Body of pancreas (tissue), 4 donors: Measurements from ENCODE around the gene FAM200C. TPM values are rescaled to one million over a fixed set of nuclear protein-coding genes. Genes with fewer than 3 reads are reported as not detected.

ENCODE experiments used
- ATAC-seq: fragments of 150-250 bp; one replicate; pipeline ENCODE4 v1.9.1; 2016
- DNase-seq, 4 donors: peaks; one replicate each; pipeline ENCODE4 v3.0.0-alpha.2; 2019
- H3K27ac ChIP-seq, 4 donors: fragments of 200-600 bp; sonication (generic); 1 replicate in 3 of 4; 2 replicates in 1 of 4; pipeline versions ENCODE4 v1.5.1 to v1.6.1; 2016 to 2019; ENCODE audit warnings: mild to moderate bottlenecking in 1 of 4, mixed read lengths in 1 of 4, moderate library complexity in 1 of 4
- H3K27me3 ChIP-seq, 2 donors: fragments of 200-600 bp; sonication (generic); one replicate each; pipeline ENCODE4 v1.6.0; 2016; ENCODE audit warnings: mild to moderate bottlenecking in 1 of 2
- H3K36me3 ChIP-seq, 2 donors: fragments of 200-600 bp; sonication (generic); replicated peaks in 1 of 2; 2 replicates each; pipeline ENCODE4 v1.5.1; 2016; ENCODE audit warnings: low read depth in 2 of 2; ENCODE audit not compliant: insufficient read depth in 1 of 2
- H3K4me1 ChIP-seq: fragments of 200-600 bp; sonication (generic); one replicate; pipeline ENCODE4 v1.6.0; 2016
- H3K4me3 ChIP-seq, 2 donors: fragments of 200-600 bp; sonication (generic); 1 replicate in 1 of 2; 2 replicates in 1 of 2; pipeline ENCODE4 v1.5.1; 2016 to 2019
- H3K9me3 ChIP-seq, 3 donors: fragments of 200-600 bp; sonication (generic); 1 replicate in 2 of 3; 2 replicates in 1 of 3; pipeline ENCODE4 v1.5.1; 2016
- POLR2A ChIP-seq, 3 donors: fragments of 450-650 bp; IDR thresholded peaks; one replicate each; pipeline ENCODE4 v1.6.1; 2016; ENCODE audit warnings: antibody characterized with exemption in 3 of 3, mild to moderate bottlenecking in 2 of 3
- WGBS, 2 donors: methylation state at CpG; one replicate each; pipeline ENCODE4 v1.1.5; 2017; 5-methylcytosine and 5-hydroxymethylcytosine counted together
- intact Hi-C: fragments of 100-400 bp; cut with DNase I; formaldehyde crosslinking; loops from one replicate; pipeline ENCODE4 v1.15.1; 2023
- total RNA-seq, 2 donors: library from RNA; depleted of rRNA; stranded (reverse); fragments of >200 nt; gene quantifications; one replicate each; pipeline ENCODE4 v1.1.0, GENCODE V29; 2016
- TF ChIP-seq, protein P1 (sequence below), 7 experiments: fragments of 450-650 bp in 4 of 7; fragments of 200-600 bp in 3 of 7; sonication (generic) in 3 of 7; IDR thresholded peaks; one replicate each; pipeline ENCODE4 v1.5.1; 2016 to 2019; ENCODE audit warnings: antibody characterized with exemption in 7 of 7

Gene FAM200C
- total RNA-seq, 2 donors from 2014 or later, result 4.6 to 6.0 TPM

DNA sequence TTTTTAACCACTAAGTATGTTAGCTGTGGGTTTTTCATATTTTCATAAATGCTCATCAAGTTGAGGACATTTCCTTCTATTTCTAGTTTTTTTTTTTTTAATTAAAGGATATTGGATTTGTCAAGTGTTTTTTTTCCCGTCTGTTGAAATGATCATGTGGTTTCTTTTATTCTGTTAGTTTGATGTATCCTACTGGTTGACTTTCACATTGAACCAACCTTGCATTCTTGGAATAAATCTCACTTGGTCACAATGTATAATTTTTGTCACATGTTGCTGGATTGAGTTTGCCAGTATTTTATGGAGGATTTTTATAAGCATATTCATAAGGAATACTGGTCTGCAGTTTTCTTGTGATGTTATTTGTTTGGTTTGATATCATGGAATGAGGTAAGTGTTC lies 12.4 kb downstream of the FAM200C start:
- intact Hi-C loops, result no loop called here
- DNase-seq, result no peak
- ATAC-seq, result no peak
- 86 to 100% methylated on average over 1 of the region's 1 CpG for WGBS, 2 donors
- H3K9me3 ChIP-seq, result no peaks in the 10 kb centered on the region
- H3K27me3 ChIP-seq, result no peaks in the 10 kb centered on the region
- H3K27ac ChIP-seq, result no peak overlapping the region
- no peaks in the 10 kb centered on the region for H3K36me3 ChIP-seq
- TF ChIP-seq POLR2A (IDR thresholded peaks at IDR 0.05), result no peak
- TF ChIP-seq, protein P1, sequence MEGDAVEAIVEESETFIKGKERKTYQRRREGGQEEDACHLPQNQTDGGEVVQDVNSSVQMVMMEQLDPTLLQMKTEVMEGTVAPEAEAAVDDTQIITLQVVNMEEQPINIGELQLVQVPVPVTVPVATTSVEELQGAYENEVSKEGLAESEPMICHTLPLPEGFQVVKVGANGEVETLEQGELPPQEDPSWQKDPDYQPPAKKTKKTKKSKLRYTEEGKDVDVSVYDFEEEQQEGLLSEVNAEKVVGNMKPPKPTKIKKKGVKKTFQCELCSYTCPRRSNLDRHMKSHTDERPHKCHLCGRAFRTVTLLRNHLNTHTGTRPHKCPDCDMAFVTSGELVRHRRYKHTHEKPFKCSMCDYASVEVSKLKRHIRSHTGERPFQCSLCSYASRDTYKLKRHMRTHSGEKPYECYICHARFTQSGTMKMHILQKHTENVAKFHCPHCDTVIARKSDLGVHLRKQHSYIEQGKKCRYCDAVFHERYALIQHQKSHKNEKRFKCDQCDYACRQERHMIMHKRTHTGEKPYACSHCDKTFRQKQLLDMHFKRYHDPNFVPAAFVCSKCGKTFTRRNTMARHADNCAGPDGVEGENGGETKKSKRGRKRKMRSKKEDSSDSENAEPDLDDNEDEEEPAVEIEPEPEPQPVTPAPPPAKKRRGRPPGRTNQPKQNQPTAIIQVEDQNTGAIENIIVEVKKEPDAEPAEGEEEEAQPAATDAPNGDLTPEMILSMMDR (IDR thresholded peaks at IDR 0.05), result no peak
- no peak overlapping the region for H3K4me3 ChIP-seq
- H3K4me1 ChIP-seq, result no peaks in the 10 kb centered on the region

DNA sequence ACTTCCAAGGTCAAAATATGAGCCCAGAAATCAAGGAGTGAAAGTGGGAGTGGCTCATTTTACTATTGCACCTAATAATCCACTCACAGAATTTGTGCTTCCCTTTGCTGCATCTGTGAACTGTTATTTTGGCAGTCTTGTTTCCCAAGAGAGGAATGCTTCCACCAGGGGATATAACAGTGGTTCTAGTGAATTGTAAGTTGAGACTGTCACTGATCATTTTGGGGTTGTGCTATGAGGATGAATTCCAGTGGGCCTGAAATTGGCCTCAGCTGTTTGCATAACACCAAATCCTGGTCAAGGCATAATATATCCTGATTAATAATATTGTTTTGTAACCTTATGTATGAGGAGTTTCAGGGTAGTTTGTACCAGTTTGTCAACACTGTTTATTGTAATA lies 14.4 kb downstream of the FAM200C start:
- ATAC-seq (no peak), DNase-seq (no peak)
- Histone ChIP-seq H3K27me3 (no peaks in the 10 kb centered on the region), H3K9me3 (no peaks in the 10 kb centered on the region), H3K4me3 (no peak overlapping the region), H3K36me3 (no peaks in the 10 kb centered on the region), H3K27ac (no peak overlapping the region), H3K4me1 (no peaks in the 10 kb centered on the region)
- TF ChIP-seq, protein P1 (IDR thresholded peaks at IDR 0.05), result no peak
- TF ChIP-seq POLR2A (IDR thresholded peaks at IDR 0.05), result no peak
- intact Hi-C loops, result no loop called here

DNA sequence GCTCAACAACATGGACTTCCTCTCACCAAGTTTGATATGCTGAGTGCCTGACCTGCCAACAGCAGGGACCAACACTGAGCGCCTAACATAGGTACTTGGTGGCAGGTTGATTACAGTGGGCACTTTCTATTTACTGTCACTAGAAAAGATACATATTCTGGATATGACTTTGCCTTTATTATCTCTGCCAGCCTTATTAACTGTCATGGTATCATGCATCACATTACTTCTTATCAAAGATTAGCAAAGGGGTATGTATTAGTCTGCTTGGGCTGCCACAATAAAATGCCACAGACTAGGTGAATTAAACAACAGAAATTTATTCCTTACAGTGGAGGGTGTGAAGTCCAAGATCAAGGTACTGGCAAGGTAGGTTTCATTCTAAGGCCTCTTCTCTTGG lies 15.2 kb downstream of the FAM200C start:
- no peaks in the 10 kb centered on the region for H3K27me3 ChIP-seq
- no peak for ATAC-seq
- H3K9me3 ChIP-seq, result no peaks in the 10 kb centered on the region
- H3K27ac ChIP-seq, result no peak overlapping the region
- WGBS, 2 donors, result 93 to 100% methylated on average over 1 of the region's 1 CpG
- H3K4me3 ChIP-seq, result no peak overlapping the region
- DNase-seq, result no peak
- TF ChIP-seq, protein P1 (IDR thresholded peaks at IDR 0.05), result no peak
- no peak for TF ChIP-seq POLR2A (IDR thresholded peaks at IDR 0.05)
- no peaks in the 10 kb centered on the region for H3K36me3 ChIP-seq
- intact Hi-C loops, result no loop called here
- no peaks in the 10 kb centered on the region for H3K4me1 ChIP-seq

DNA sequence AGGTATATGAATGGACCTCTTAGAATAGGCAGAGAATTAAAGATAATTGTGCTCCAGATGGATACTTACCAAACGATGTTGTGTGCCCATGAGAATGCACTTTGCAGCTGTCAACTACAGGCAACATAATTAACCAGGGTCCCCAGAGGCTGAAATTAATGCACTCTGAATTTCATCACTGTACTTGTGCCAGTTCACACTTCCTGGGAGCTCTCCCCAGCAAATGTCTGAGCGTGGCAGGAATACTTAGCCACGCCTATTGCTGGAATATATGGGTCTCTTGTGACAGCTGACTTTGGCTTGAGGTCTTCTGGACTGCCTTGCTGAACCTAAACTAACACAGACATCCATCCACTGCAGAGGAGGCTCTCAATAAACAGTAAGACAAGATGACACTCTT lies 17.5 kb downstream of the FAM200C start:
- intact Hi-C loops, result no loop called here

DNA sequence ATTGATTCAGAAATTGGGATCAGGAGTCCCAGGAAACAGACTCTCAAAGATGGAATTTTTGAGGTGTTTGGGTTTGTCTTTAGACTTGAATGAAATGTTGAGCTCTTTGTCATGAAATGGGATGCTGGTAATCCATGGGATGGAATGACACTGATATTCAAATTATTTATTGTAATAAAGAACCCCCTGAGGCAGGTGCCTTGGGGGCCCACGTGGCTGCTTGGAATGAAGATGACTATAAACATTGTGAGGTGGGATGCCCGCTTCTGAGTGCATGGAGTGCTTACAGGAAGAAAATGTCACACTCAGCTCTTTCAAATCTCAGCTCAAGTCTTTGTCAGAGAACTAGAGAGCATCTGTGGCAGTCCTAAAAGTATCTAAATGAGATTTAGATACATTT lies 19.8 kb downstream of the FAM200C start:
- intact Hi-C loops, result no loop called here
- H3K4me1 ChIP-seq, result no peaks in the 10 kb centered on the region
- no peaks in the 10 kb centered on the region for H3K36me3 ChIP-seq
- H3K27ac ChIP-seq, result no peak overlapping the region
- no peak overlapping the region for H3K4me3 ChIP-seq
- no peak for DNase-seq
- H3K27me3 ChIP-seq, result no peaks in the 10 kb centered on the region
- WGBS, 2 donors, result 61 to 65% methylated on average over 2 of the region's 2 CpGs
- TF ChIP-seq, protein P1 (IDR thresholded peaks at IDR 0.05), result no peak
- TF ChIP-seq POLR2A (IDR thresholded peaks at IDR 0.05), result no peak
- ATAC-seq, result no peak
- H3K9me3 ChIP-seq, result no peaks in the 10 kb centered on the region

More for the DNA sequence above, 17.5 kb downstream of the FAM200C start:
- H3K36me3 ChIP-seq, result no peaks in the 10 kb centered on the region
- no peak overlapping the region for H3K27ac ChIP-seq
- TF ChIP-seq POLR2A (IDR thresholded peaks at IDR 0.05), result no peak
- TF ChIP-seq, protein P1 (IDR thresholded peaks at IDR 0.05), result no peak
- ATAC-seq, result no peak
- no peaks in the 10 kb centered on the region for H3K4me1 ChIP-seq
- H3K9me3 ChIP-seq, result no peaks in the 10 kb centered on the region
- WGBS, 2 donors, result 64 to 75% methylated on average over 3 of the region's 3 CpGs
- no peak overlapping the region for H3K4me3 ChIP-seq
- DNase-seq, result no peak
- no peaks in the 10 kb centered on the region for H3K27me3 ChIP-seq
